ENCODE measurements around the gene SPRR2E. TPM values are rescaled to one million over a fixed set of nuclear protein-coding genes. Genes with fewer than 3 reads are reported as not detected.

Gene SPRR2E
- total and polyA plus RNA-seq, 2 of the 8 experiments (the other 6 are each of a cell fraction or from before 2014, with no cell fraction given): not detected

DNA sequence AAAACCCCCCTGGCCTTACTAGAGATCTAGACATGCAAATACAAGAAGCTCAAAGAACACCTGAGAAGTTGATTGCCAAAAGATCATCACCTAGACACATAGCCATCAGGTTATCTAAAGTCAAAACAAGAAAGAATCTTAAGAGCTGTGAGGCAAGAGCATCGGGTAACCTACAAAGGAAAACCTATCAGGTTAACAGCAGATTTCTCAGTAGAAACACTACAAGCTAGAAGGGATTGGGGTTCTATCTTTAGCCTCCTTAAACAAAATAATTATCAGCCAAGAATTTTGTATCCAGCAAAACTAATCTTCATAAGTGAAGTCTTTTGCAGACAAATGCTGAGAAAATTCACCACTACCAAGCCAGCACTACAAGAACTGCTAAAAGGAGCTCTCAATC lies 31.2 kb upstream of the SPRR2E start (continued):
- TF ChIP-seq SIN3A (conservative IDR thresholded peaks at IDR 0.05 in 1 of 2, IDR thresholded peaks at IDR 0.05 in 1 of 2; ENCODE audit: low read depth in 1 of 2, low read length in 2 of 2) (no peak), SP4 (IDR thresholded peaks at IDR 0.05; ENCODE audit: low read length) (no peak)

Data from H1 (cell line).